SK-N-SH (cell line): ENCODE data around the gene CCDC57. TPM values are rescaled to one million over a fixed set of nuclear protein-coding genes. Genes with fewer than 3 reads are reported as not detected.

Experiments used
- CTCF ChIA-PET: fragments of 300-600, 350-600 bp; formaldehyde crosslinking; extraction: SDS; loops from one replicate; lab custom pipeline; 2021; lab: Yijun Ruan, JAX
- POLR2A ChIA-PET: fragments of 350-600 bp; sonication (Branson Sonifier 250); formaldehyde crosslinking; extraction: SDS; loops from one replicate; lab custom pipeline; 2020; ENCODE audit warnings: antibody characterized with exemption, inconsistent platforms; lab: Yijun Ruan, JAX
- DNase-seq: peaks from one replicate; pipeline ENCODE4 v3.0.0; 2012
- H2AFZ ChIP-seq: fragments of 200-600 bp; sonication (generic); 2 replicates; pipeline ENCODE4 v1.8.1; 2016; ENCODE audit warnings: antibody characterized with exemption, mild to moderate bottlenecking, low read depth
- H3F3A ChIP-seq: fragments of 200-600 bp; sonication (generic); replicated peaks from 2 replicates; pipeline ENCODE3; 2016; ENCODE audit warnings: antibody characterized with exemption, mild to moderate bottlenecking; ENCODE audit not compliant: insufficient read depth
- H3K27ac ChIP-seq, 2 experiments: fragments of 200-500 bp in 1 of 2; fragments of 200-600 bp in 1 of 2; sonication (Bioruptor generic) in 1 of 2; sonication (generic), shearing (Covaris generic) in 1 of 2; 2 replicates each; pipeline versions ENCODE4 v1.5.1 to v1.6.1; 2014 to 2016; ENCODE audit warnings: low read depth in 2 of 2, inconsistent platforms in 1 of 2, low read length in 1 of 2, mild to moderate bottlenecking in 1 of 2, mixed read lengths in 1 of 2
- H3K27me3 ChIP-seq: fragments of 200-600 bp; sonication (generic), shearing (Covaris generic); 2 replicates; pipeline ENCODE4 v1.6.1; 2016; ENCODE audit warnings: mixed run types; ENCODE audit not compliant: insufficient read depth
- H3K36me3 ChIP-seq, 2 experiments: fragments of 200-500 bp in 1 of 2; fragments of 200-600 bp in 1 of 2; sonication (Bioruptor generic) in 1 of 2; sonication (generic) in 1 of 2; replicated peaks in 1 of 2; 2 replicates each; pipeline versions ENCODE3 to v1.5.1; 2014 to 2016; ENCODE audit warnings: low read length in 1 of 2, mild to moderate bottlenecking in 1 of 2; ENCODE audit not compliant: insufficient read depth in 2 of 2, control insufficient read depth in 1 of 2
- H3K4me1 ChIP-seq, 2 experiments: fragments of 200-500 bp in 1 of 2; fragments of 200-600 bp in 1 of 2; sonication (Bioruptor generic) in 1 of 2; sonication (generic), shearing (Covaris generic) in 1 of 2; 2 replicates each; pipeline versions ENCODE4 v1.5.1 to v1.6.1; 2014 to 2016; ENCODE audit warnings: low read depth in 1 of 2, low read length in 1 of 2, mixed run types in 1 of 2; ENCODE audit not compliant: insufficient read depth in 2 of 2, control insufficient read depth in 1 of 2
- H3K4me2 ChIP-seq: fragments of 200-600 bp; sonication (generic), shearing (Covaris generic); 2 replicates; pipeline ENCODE4 v1.6.1; 2017; ENCODE audit warnings: mixed run types
- H3K4me3 ChIP-seq, 2 experiments: fragments of 200-500 bp in 1 of 2; fragments of 200-600 bp in 1 of 2; sonication (Bioruptor generic) in 1 of 2; sonication (generic), shearing (Covaris generic) in 1 of 2; 2 replicates each; pipeline versions ENCODE4 v1.5.1 to v1.8.1; 2014 to 2016; ENCODE audit warnings: low read depth in 2 of 2, inconsistent platforms in 1 of 2, low read length in 1 of 2, mild to moderate bottlenecking in 1 of 2, mixed read lengths in 1 of 2, moderate library complexity in 1 of 2
- H3K79me2 ChIP-seq: fragments of 200-600 bp; sonication (generic); 2 replicates; pipeline ENCODE4 v1.8.1; 2017; ENCODE audit warnings: mild to moderate bottlenecking; ENCODE audit not compliant: insufficient read depth
- H3K9ac ChIP-seq: fragments of 200-600 bp; sonication (generic); 2 replicates; pipeline ENCODE4 v1.6.1; 2017; ENCODE audit warnings: mixed run types
- H3K9me2 ChIP-seq: fragments of 200-600 bp; sonication (generic); 2 replicates; pipeline ENCODE4 v1.6.1; 2017; ENCODE audit warnings: mixed run types
- H3K9me3 ChIP-seq: fragments of 200-600 bp; sonication (generic); 2 replicates; pipeline ENCODE4 v1.6.1; 2017; ENCODE audit warnings: mixed run types, mild to moderate bottlenecking, moderate library complexity
- H4K20me1 ChIP-seq: fragments of 200-600 bp; sonication (generic); 2 replicates; pipeline ENCODE4 v1.6.1; 2017; ENCODE audit warnings: mild to moderate bottlenecking, mixed run types; ENCODE audit not compliant: insufficient read depth
- CHD2 ChIP-seq: fragments of 150-350 bp; IDR thresholded peaks from 2 replicates; pipeline ENCODE4 v1.6.1; 2018; ENCODE audit warnings: low read length; ENCODE audit not compliant: partially characterized antibody
- CTCF ChIP-seq: fragments of 200-600 bp; sonication (generic); IDR thresholded peaks from 2 replicates; pipeline ENCODE4 v1.6.1; 2017; ENCODE audit warnings: antibody characterized with exemption, mild to moderate bottlenecking, moderate library complexity
- ELF1 ChIP-seq: IDR thresholded peaks from 2 replicates; pipeline ENCODE4 v1.4.0; 2012
- FOSL2 ChIP-seq: IDR thresholded peaks from 2 replicates; pipeline ENCODE4 v1.4.0; 2012; ENCODE audit warnings: low read depth, mild to moderate bottlenecking, moderate library complexity, borderline replicate concordance
- FOXM1 ChIP-seq: IDR thresholded peaks from 2 replicates; pipeline ENCODE4 v1.4.0; 2012; ENCODE audit warnings: low read depth, mild to moderate bottlenecking
- GABPA ChIP-seq: IDR thresholded peaks from 2 replicates; pipeline ENCODE4 v1.4.0; 2012; ENCODE audit warnings: low read depth, mild to moderate bottlenecking
- GATA2 ChIP-seq: sonication (generic); formaldehyde crosslinking; IDR thresholded peaks from 2 replicates; pipeline ENCODE4 v1.5.0; 2020; ENCODE audit warnings: mild to moderate bottlenecking, missing genetic modification reagents
- JUND ChIP-seq: IDR thresholded peaks from 2 replicates; pipeline ENCODE4 v1.4.0; 2012
- MXI1 ChIP-seq: IDR thresholded peaks from 2 replicates; pipeline ENCODE4 v1.6.1; 2012; ENCODE audit warnings: mild to moderate bottlenecking, low read depth, low read length, improper control_type of control experiment
- NFIC ChIP-seq: IDR thresholded peaks from 2 replicates; pipeline ENCODE4 v1.4.0; 2012; ENCODE audit warnings: borderline replicate concordance
- NRF1 ChIP-seq: IDR thresholded peaks from 2 replicates; pipeline ENCODE4 v1.6.1; 2012; ENCODE audit warnings: low read depth, mild to moderate bottlenecking, low read length
- PBX3 ChIP-seq: IDR thresholded peaks from 2 replicates; pipeline ENCODE4; 2012
- POLR2AphosphoS5 ChIP-seq: IDR thresholded peaks from 2 replicates; pipeline ENCODE4 v1.6.1; 2012; ENCODE audit warnings: low read depth, low read length
- RAD21 ChIP-seq: IDR thresholded peaks from 2 replicates; pipeline ENCODE4 v1.6.1; 2012; ENCODE audit warnings: mild to moderate bottlenecking, low read length
- RCOR1 ChIP-seq: fragments of 150-350 bp; IDR thresholded peaks from 2 replicates; pipeline ENCODE4 v1.6.1; 2017; ENCODE audit warnings: antibody characterized with exemption, low read length
- RXRA ChIP-seq: IDR thresholded peaks from 2 replicates; pipeline ENCODE4 v1.4.0; 2012; ENCODE audit warnings: low read depth, mild to moderate bottlenecking, borderline replicate concordance
- SMC3 ChIP-seq: IDR thresholded peaks from 2 replicates; pipeline ENCODE4 v1.6.1; 2012; ENCODE audit warnings: low read depth, low read length, improper control_type of control experiment
- TAF1 ChIP-seq: IDR thresholded peaks from 2 replicates; pipeline ENCODE4 v1.6.1; 2012; ENCODE audit warnings: low read depth, mild to moderate bottlenecking, low read length, moderate library complexity, borderline replicate concordance
- TEAD4 ChIP-seq: IDR thresholded peaks from 2 replicates; pipeline ENCODE4 v1.4.0; 2012; ENCODE audit warnings: mild to moderate bottlenecking, borderline replicate concordance; ENCODE audit not compliant: insufficient read depth
- WGBS: methylation state at CpG from one replicate; pipeline ENCODE4 v1.1.6; 2017; ENCODE audit warnings: low lambda C conversion rate; 5-methylcytosine and 5-hydroxymethylcytosine counted together
- polyA plus RNA-seq, 3 experiments: library from polyadenylated mRNA; depleted of rRNA; stranded (reverse); fragments of >200 nt; gene quantifications; 2 replicates each; pipeline ENCODE4 v1.2.3, GENCODE V29; 2012

CCDC57 gene
- polyA plus RNA-seq, 1 of the 3 experiments (the other 2 are of a cell fraction) = 68.6 TPM

GRCh38 chr17:82157046-82158035, 55.3 kb downstream of the CCDC57 start:
- H4K20me1 ChIP-seq = no peaks in the 10 kb centered on the region
- ChIA-PET CTCF (interaction anchor here (1.2 to 8.7 kb wide), 7 partner anchors 11 to 198 kb away, joined by 3 to 174 read pairs (median 28); partner anchors contain the start of genes CENPX, DCXR, LRRC45 and RAC3), POLR2A (interaction anchor here (0.6 to 3.5 kb wide), 3 partner anchors 29 to 127 kb away, joined by 3 to 14 read pairs (median 3); no protein-coding TSS in a partner anchor)
- no peak for TF ChIP-seq FOSL2
- no peak for TF ChIP-seq CTCF
- TF ChIP-seq GATA2 (CRISPR knock-in tag) = no peak
- no peak for TF ChIP-seq JUND
- no peak for TF ChIP-seq RAD21
- TF ChIP-seq TAF1 = no peak
- TF ChIP-seq CHD2 = no peak
- TF ChIP-seq FOXM1 = no peak
- no peak for TF ChIP-seq TEAD4
- TF ChIP-seq NFIC = no peak
- no peak for TF ChIP-seq ELF1
- no peaks in the 10 kb centered on the region for H3K27me3 ChIP-seq
- no peak overlapping the region for H3K9ac ChIP-seq
- 93% methylated on average over 28 of the region's 36 CpGs for WGBS
- no peaks in the 10 kb centered on the region for H3K9me2 ChIP-seq
- no peaks in the 10 kb centered on the region for H3K9me3 ChIP-seq
- H3K4me2 ChIP-seq = no peak overlapping the region
- H2AFZ ChIP-seq = no peak overlapping the region
- no peaks in the 10 kb centered on the region for H3F3A ChIP-seq
- H3K4me1 ChIP-seq = no peaks in the 10 kb centered on the region
- no peaks in the 10 kb centered on the region for H3K79me2 ChIP-seq
- peak; percentile 28 for DNase-seq
- no peak overlapping the region for H3K4me3 ChIP-seq
- H3K27ac ChIP-seq = no peak overlapping the region
- H3K36me3 ChIP-seq = peaks cover 26 to 49% of the 10 kb centered on the region in 2 experiments

- no peaks in the 10 kb centered on the region for H3K27me3 ChIP-seq
- no peak overlapping the region for H3K9ac ChIP-seq
- H3K36me3 ChIP-seq = peaks cover 19 to 46% of the 10 kb centered on the region in 2 experiments
- H3K79me2 ChIP-seq = no peaks in the 10 kb centered on the region
- no peaks in the 10 kb centered on the region for H4K20me1 ChIP-seq
- H2AFZ ChIP-seq = no peak overlapping the region
- WGBS = 94% methylated on average over 10 of the region's 14 CpGs
- peaks cover 7% of the 10 kb centered on the region for H3F3A ChIP-seq
- H3K4me2 ChIP-seq = no peak overlapping the region
- TF ChIP-seq POLR2AphosphoS5 (no peak), GABPA (no peak), FOXM1 (no peak), NRF1 (no peak), MXI1 (no peak), RXRA (no peak), RCOR1 (no peak), ELF1 (no peak), PBX3 (no peak), TAF1 (no peak), SMC3 (no peak)
- TF ChIP-seq, all 33 proteins: peak for 0
- Histone ChIP-seq H3K27ac (no peak overlapping the region), H3K4me1 (no peaks in the 10 kb centered on the region), H3K9me3 (no peaks in the 10 kb centered on the region), H3K9me2 (no peaks in the 10 kb centered on the region), H3K4me3 (no peak overlapping the region)
- ChIA-PET POLR2A (interaction anchor here (3.5 kb wide), 1 partner anchor 126 kb away, joined by 14 read pairs; no protein-coding TSS in a partner anchor), CTCF (interaction anchor here (1.1 to 8.7 kb wide), 9 partner anchors 9 to 196 kb away, joined by 3 to 174 read pairs (median 28); partner anchors contain the start of genes CENPX, DCXR, LRRC45 and NOTUM)
- DNase-seq = no peak
Measured at GRCh38 chr17:82156284-82156925, 56.2 kb downstream of the CCDC57 start.
